ENCODE data around the gene AGT. TPM values are rescaled to one million over a fixed set of nuclear protein-coding genes. Genes with fewer than 3 reads are reported as not detected.
"Not testable (repeated sequence)": the region's sequence is repeated elsewhere in the genome, so short reads cannot be mapped to it uniquely, and the experiment has no call there.

AGT gene
- total RNA-seq, 2 experiments from 2014 or later, result not detected

GRCh38 chr1:230698964-230699363 is 15.0 kb downstream of the AGT start:
- H3K27me3 Mint-ChIP-seq; H3K4me1 Mint-ChIP-seq; CTCF ChIA-PET; POLR2A ChIA-PET; H3K9me3 Mint-ChIP-seq; DNase-seq; H3K27ac Mint-ChIP-seq; H3K4me3 Mint-ChIP-seq; H3K36me3 Mint-ChIP-seq (ENCODE audit: low read depth): not testable (repeated sequence)

GRCh38 chr1:230698130-230698529 is 15.8 kb downstream of the AGT start:
- Mint-ChIP-seq H3K4me3 (no peak overlapping the region), H3K27ac (no peak overlapping the region), H3K36me3 (ENCODE audit: low read depth) (peaks cover 5% of the 10 kb centered on the region), H3K4me1 (peaks cover 4% of the 10 kb centered on the region), H3K27me3 (peaks cover 9% of the 10 kb centered on the region), H3K9me3 (no peaks in the 10 kb centered on the region)
- CTCF ChIA-PET, result no interaction called here
- POLR2A ChIA-PET, result interaction anchor here (1.0 kb wide), 1 partner anchor 55 kb away, joined by 3 read pairs; no protein-coding TSS in a partner anchor
- DNase-seq, result no peak

GRCh38 chr1:230696722-230697437 is 17.0 kb downstream of the AGT start:
- Mint-ChIP-seq H3K36me3 (ENCODE audit: low read depth) (peaks cover 13% of the 10 kb centered on the region), H3K9me3 (no peaks in the 10 kb centered on the region), H3K4me3 (no peak overlapping the region), H3K4me1 (peaks cover 4% of the 10 kb centered on the region), H3K27me3 (peaks cover 6% of the 10 kb centered on the region), H3K27ac (no peak overlapping the region)
- POLR2A ChIA-PET, result interaction anchor here (1.0 kb wide), 1 partner anchor 54 kb away, joined by 3 read pairs; no protein-coding TSS in a partner anchor
- CTCF ChIA-PET, result no interaction called here
- no peak for DNase-seq

GRCh38 chr1:230696218-230696617 is 17.7 kb downstream of the AGT start:
- Mint-ChIP-seq H3K4me3 (no peak overlapping the region), H3K9me3 (no peaks in the 10 kb centered on the region), H3K36me3 (ENCODE audit: low read depth) (peaks cover 20% of the 10 kb centered on the region), H3K4me1 (peaks cover 4% of the 10 kb centered on the region), H3K27me3 (peaks cover 6% of the 10 kb centered on the region), H3K27ac (no peak overlapping the region)
- CTCF ChIA-PET, result no interaction called here
- POLR2A ChIA-PET, result no interaction called here
- no peak for DNase-seq

- Mint-ChIP-seq H3K9me3 (no peaks in the 10 kb centered on the region), H3K27ac (no peak overlapping the region), H3K27me3 (peaks cover 4% of the 10 kb centered on the region), H3K36me3 (ENCODE audit: low read depth) (peaks cover 25% of the 10 kb centered on the region), H3K4me3 (no peak overlapping the region), H3K4me1 (peaks cover 4% of the 10 kb centered on the region)
- CTCF ChIA-PET, result no interaction called here
- POLR2A ChIA-PET, result no interaction called here
- DNase-seq, result no peak
Observed at GRCh38 chr1:230694991-230695390, 18.9 kb downstream of the AGT start.

- no peak overlapping the region for H3K27ac Mint-ChIP-seq
- no peak for DNase-seq
- no peak overlapping the region for H3K4me3 Mint-ChIP-seq
- no peaks in the 10 kb centered on the region for H3K9me3 Mint-ChIP-seq
- H3K4me1 Mint-ChIP-seq, result peaks cover 4% of the 10 kb centered on the region
- H3K27me3 Mint-ChIP-seq, result peaks cover 2% of the 10 kb centered on the region
- peaks cover 30% of the 10 kb centered on the region for H3K36me3 Mint-ChIP-seq (ENCODE audit: low read depth)
- POLR2A ChIA-PET, result no interaction called here
- CTCF ChIA-PET, result no interaction called here
Observed at GRCh38 chr1:230694464-230694863, 19.5 kb downstream of the AGT start.

GRCh38 chr1:230693777-230694176 is 20.1 kb downstream of the AGT start:
- Mint-ChIP-seq H3K4me3 (no peak overlapping the region), H3K36me3 (ENCODE audit: low read depth) (peaks cover 33% of the 10 kb centered on the region), H3K27ac (no peak overlapping the region), H3K27me3 (no peaks in the 10 kb centered on the region), H3K4me1 (peaks cover 4% of the 10 kb centered on the region), H3K9me3 (no peaks in the 10 kb centered on the region)
- CTCF ChIA-PET, result no interaction called here
- POLR2A ChIA-PET, result interaction anchor here (0.8 kb wide), 1 partner anchor 279 kb away, joined by 3 read pairs; no protein-coding TSS in a partner anchor
- DNase-seq, result no peak

GRCh38 chr1:230693221-230693620 is 20.7 kb downstream of the AGT start:
- Mint-ChIP-seq H3K27ac (no peak overlapping the region), H3K9me3 (no peaks in the 10 kb centered on the region), H3K4me3 (no peak overlapping the region), H3K4me1 (peaks cover 4% of the 10 kb centered on the region), H3K27me3 (no peaks in the 10 kb centered on the region), H3K36me3 (ENCODE audit: low read depth) (peaks cover 35% of the 10 kb centered on the region)
- POLR2A ChIA-PET, result interaction anchor here (0.8 kb wide), 1 partner anchor 280 kb away, joined by 3 read pairs; no protein-coding TSS in a partner anchor
- DNase-seq, result no peak
- CTCF ChIA-PET, result no interaction called here

GRCh38 chr1:230691615-230692014 is 22.3 kb downstream of the AGT start:
- no peaks in the 10 kb centered on the region for H3K27me3 Mint-ChIP-seq
- H3K4me3 Mint-ChIP-seq, result no peak overlapping the region
- peaks cover 45% of the 10 kb centered on the region for H3K36me3 Mint-ChIP-seq (ENCODE audit: low read depth)
- no peaks in the 10 kb centered on the region for H3K9me3 Mint-ChIP-seq
- no peak for DNase-seq
- POLR2A ChIA-PET, result interaction anchor here (0.6 kb wide), 1 partner anchor 30 kb away, joined by 3 read pairs; no protein-coding TSS in a partner anchor
- no peak overlapping the region for H3K27ac Mint-ChIP-seq
- H3K4me1 Mint-ChIP-seq, result peaks cover 4% of the 10 kb centered on the region
- CTCF ChIA-PET, result no interaction called here

- peaks cover 52% of the 10 kb centered on the region for H3K36me3 Mint-ChIP-seq (ENCODE audit: low read depth)
- no peak overlapping the region for H3K27ac Mint-ChIP-seq
- POLR2A ChIA-PET, result no interaction called here
- no peak for DNase-seq
- peaks cover 1% of the 10 kb centered on the region for H3K4me1 Mint-ChIP-seq
- H3K4me3 Mint-ChIP-seq, result no peak overlapping the region
- CTCF ChIA-PET, result no interaction called here
- H3K9me3 Mint-ChIP-seq, result no peaks in the 10 kb centered on the region
- H3K27me3 Mint-ChIP-seq, result no peaks in the 10 kb centered on the region
Observed at GRCh38 chr1:230690101-230690500, 23.8 kb downstream of the AGT start.

- H3K27ac Mint-ChIP-seq, result no peak overlapping the region
Observed at GRCh38 chr1:230686747-230687146, 27.2 kb downstream of the AGT start.

GRCh38 chr1:230684998-230685397 is 28.9 kb downstream of the AGT start:
- Mint-ChIP-seq H3K9me3 (no peaks in the 10 kb centered on the region), H3K4me3 (no peak overlapping the region), H3K27ac (no peak overlapping the region), H3K4me1 (peaks cover 17% of the 10 kb centered on the region), H3K36me3 (ENCODE audit: low read depth) (peaks cover 54% of the 10 kb centered on the region), H3K27me3 (no peaks in the 10 kb centered on the region)
- no peak for DNase-seq
- POLR2A ChIA-PET, result no interaction called here
- CTCF ChIA-PET, result interaction anchor here (0.6 kb wide), 1 partner anchor 23 kb away, joined by 3 read pairs; no protein-coding TSS in a partner anchor

More at GRCh38 chr1:230686747-230687146, 27.2 kb downstream of the AGT start:
- CTCF ChIA-PET, result no interaction called here
- no peak for DNase-seq
- Mint-ChIP-seq H3K4me3 (no peak overlapping the region), H3K36me3 (ENCODE audit: low read depth) (peaks cover 60% of the 10 kb centered on the region), H3K4me1 (peaks cover 13% of the 10 kb centered on the region), H3K9me3 (no peaks in the 10 kb centered on the region), H3K27me3 (no peaks in the 10 kb centered on the region)
- POLR2A ChIA-PET, result no interaction called here

- Mint-ChIP-seq H3K27ac (no peak overlapping the region), H3K4me1 (peaks cover 17% of the 10 kb centered on the region), H3K4me3 (no peak overlapping the region), H3K27me3 (no peaks in the 10 kb centered on the region), H3K36me3 (ENCODE audit: low read depth) (peaks cover 50% of the 10 kb centered on the region), H3K9me3 (no peaks in the 10 kb centered on the region)
- DNase-seq, result no peak
- ChIA-PET POLR2A (no interaction called here), CTCF (no interaction called here)
Observed at GRCh38 chr1:230684146-230684545, 29.8 kb downstream of the AGT start.

All from activated CD4-positive, alpha-beta memory T cell treated with anti-CD3 and anti-CD28 coated beads, Interleukin-2, amount 10 ng/mL, durations not matched to agents 7 days and 5 days (primary cell).